Mononuclear cell (primary cell): ENCODE results near the gene PDGFB. TPM values are rescaled to one million over a fixed set of nuclear protein-coding genes. Genes with fewer than 3 reads are reported as not detected.

Experiments used
- H3K27me3 ChIP-seq: 2 replicates; pipeline ENCODE4 v1.6.0; 2011; ENCODE audit warnings: low read length, control low read depth; ENCODE audit not compliant: insufficient read depth
- H3K4me1 ChIP-seq: 2 replicates; pipeline ENCODE4 v1.5.1; 2011; ENCODE audit warnings: mild to moderate bottlenecking, low read length, control low read depth; ENCODE audit not compliant: insufficient read depth
- H3K4me3 ChIP-seq: 2 replicates; pipeline ENCODE4 v1.5.1; 2011; ENCODE audit warnings: mild to moderate bottlenecking, low read length, moderate library complexity
- H3K9me3 ChIP-seq: 2 replicates; pipeline ENCODE4 v1.5.1; 2011; ENCODE audit warnings: low read depth, mild to moderate bottlenecking, control low read depth, low read length
- total RNA-seq: library from RNA; depleted of rRNA; stranded (reverse); fragments of >200 nt; gene quantifications from one replicate; pipeline ENCODE4 v1.2.3, GENCODE V29; 2012

Gene PDGFB
- total RNA-seq, 1 donor, result 1.2 TPM

DNA sequence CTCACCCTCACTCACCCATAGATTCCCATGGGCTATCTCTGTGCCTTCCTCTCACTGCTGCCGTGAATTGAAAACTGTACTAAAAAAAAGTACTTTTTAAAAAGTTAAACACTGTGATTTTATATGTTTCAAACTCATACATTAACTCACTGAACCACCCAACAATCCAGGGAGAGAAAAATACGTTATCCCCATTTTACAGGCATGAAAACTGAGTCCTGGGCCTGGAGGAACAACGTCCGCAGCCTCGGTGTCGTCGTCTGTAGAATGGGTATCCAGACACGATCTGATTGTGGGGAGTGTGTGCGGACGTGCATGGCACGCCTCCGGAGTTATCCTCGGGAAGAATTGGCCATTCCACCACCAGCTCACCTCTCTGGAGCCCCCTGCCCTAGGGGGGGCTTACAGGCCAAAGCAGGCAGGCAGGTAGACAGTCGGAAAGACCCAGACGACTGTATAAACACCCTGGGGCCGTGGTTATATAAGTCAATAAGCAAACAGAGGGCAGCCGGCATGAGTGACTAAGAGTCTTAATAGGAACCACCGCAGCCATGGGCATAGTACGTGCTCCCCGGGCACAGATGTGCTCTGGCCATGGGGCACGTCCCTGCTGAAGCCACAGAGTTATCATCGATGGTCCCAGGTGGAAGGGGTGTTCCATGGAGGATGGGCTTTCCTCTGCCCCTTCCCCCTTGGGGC, 7.1 kb upstream of the PDGFB start:
- Histone ChIP-seq H3K4me3 (no peak overlapping the region), H3K4me1 (peaks cover 12% of the 10 kb centered on the region), H3K27me3 (peaks cover 21% of the 10 kb centered on the region), H3K9me3 (no peaks in the 10 kb centered on the region)

DNA sequence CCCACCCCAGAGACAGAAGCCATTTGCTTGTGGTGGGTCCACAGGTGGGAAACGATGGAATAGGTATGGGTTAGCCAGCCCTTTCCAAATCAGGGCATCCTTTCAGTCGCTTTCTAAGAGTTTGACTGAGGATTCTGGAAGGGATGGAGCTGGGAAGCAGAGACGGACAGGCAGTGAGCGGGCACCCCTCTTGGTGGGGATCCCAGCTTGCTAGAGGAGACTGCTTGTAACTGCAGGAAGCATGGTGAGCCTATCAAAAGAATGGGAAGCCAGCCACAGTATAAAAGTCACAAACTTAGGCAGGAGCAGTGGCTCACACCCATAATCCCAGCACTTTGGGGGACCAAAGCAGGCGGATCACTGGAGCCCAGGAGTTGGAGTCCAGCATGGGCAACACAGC, 6.1 kb upstream of the PDGFB start:
- H3K4me3 ChIP-seq, result no peak overlapping the region
- peaks cover 32% of the 10 kb centered on the region for H3K27me3 ChIP-seq
- H3K9me3 ChIP-seq, result no peaks in the 10 kb centered on the region
- H3K4me1 ChIP-seq, result peaks cover 12% of the 10 kb centered on the region

DNA sequence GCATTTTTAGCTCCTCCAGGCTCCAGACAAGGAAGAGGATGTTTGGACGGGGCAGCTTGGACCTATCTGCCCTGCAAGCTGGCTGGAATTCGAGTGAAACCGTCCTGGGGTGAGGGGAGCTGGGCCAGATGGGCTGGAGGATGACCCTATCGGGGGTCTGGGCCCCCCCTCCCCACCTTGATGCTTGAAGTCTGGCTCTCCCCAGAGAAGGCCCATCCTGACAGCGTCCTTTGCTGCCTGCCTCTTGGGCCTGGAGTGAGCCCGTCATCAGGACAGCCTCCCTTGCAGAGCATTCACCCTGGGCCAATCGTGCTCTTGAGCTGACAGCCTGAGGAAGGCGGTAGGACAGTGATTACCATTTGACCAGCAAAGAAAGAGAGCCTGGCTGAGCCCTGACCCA, 5.3 kb upstream of the PDGFB start:
- H3K27me3 ChIP-seq, result peaks cover 39% of the 10 kb centered on the region
- no peak overlapping the region for H3K4me3 ChIP-seq
- H3K9me3 ChIP-seq, result no peaks in the 10 kb centered on the region
- H3K4me1 ChIP-seq, result peaks cover 14% of the 10 kb centered on the region

DNA sequence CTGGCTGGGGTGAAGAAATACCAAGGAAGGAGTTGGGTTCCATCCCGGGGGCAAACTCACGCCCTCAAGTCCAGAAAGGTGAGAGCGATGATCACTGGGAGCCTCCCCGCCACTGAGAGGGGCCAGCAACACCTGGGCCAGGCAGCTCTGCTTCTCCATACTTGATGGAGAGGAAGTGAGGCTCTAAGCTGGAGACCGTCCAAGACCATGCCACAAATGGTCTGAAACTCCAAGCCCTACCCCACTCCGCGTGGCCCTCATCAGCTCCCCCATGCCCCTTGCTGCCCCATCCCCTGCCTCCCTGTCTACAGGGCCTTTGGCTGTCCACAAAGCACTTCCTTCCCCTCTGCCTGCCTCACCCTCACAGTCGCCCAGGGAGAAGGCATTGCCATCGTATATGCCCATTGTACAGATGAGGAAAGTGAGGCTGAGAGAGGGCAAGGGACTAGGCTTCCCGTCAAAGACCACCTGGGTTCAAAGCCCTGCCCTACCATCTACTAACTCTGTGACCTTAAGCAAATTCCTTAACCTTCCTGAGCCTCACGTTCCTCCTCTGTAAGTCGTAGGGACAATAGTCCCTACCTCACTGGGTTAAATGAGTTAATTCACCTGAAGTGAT, 4.4 kb upstream of the PDGFB start:
- peaks cover 42% of the 10 kb centered on the region for H3K27me3 ChIP-seq
- peaks cover 9% of the 10 kb centered on the region for H3K4me1 ChIP-seq
- H3K4me3 ChIP-seq, result no peak overlapping the region
- no peaks in the 10 kb centered on the region for H3K9me3 ChIP-seq

DNA sequence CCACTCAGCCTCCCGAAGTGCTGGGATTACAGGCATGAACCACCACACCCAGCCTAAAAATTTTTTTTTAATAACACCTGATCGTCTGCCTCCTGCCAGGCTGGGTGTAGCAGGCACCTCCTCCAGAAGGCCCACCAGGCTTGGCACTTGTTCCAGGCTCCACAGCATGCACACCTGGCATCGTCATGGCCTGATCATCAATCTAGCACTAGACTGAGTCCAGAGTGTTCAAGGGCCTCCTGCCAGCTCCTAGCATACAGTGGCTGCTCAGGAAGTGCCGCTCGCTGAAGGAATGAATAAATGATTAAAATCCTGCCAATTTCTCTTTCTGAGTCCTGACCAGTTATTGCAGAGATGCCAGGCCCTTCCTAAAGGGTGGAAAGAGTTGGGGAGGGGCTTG, 3.5 kb upstream of the PDGFB start:
- Histone ChIP-seq H3K9me3 (no peaks in the 10 kb centered on the region), H3K27me3 (peaks cover 39% of the 10 kb centered on the region), H3K4me1 (peaks cover 15% of the 10 kb centered on the region), H3K4me3 (no peak overlapping the region)

DNA sequence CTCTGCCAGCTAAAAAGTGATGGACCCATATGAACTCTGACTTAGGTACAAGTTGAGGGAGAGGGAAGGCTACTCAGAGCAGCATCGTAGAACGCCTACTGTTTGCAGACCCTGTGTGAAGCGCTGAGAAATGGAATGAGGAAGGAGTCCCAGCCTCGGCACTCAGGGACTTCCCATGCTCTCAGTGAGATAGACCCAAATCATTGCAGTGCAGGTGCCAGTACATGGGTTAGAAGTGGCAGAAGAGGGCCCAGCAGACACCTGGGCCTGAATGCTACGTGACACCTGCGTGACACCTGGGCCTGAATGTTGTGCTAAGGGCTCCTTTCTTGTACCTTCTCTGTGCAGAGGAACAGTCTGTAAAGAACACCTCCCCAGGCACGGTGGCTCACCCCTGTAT, 2.6 kb upstream of the PDGFB start:
- peaks cover 23% of the 10 kb centered on the region for H3K4me1 ChIP-seq
- no peak overlapping the region for H3K4me3 ChIP-seq
- H3K9me3 ChIP-seq, result no peaks in the 10 kb centered on the region
- peaks cover 40% of the 10 kb centered on the region for H3K27me3 ChIP-seq

DNA sequence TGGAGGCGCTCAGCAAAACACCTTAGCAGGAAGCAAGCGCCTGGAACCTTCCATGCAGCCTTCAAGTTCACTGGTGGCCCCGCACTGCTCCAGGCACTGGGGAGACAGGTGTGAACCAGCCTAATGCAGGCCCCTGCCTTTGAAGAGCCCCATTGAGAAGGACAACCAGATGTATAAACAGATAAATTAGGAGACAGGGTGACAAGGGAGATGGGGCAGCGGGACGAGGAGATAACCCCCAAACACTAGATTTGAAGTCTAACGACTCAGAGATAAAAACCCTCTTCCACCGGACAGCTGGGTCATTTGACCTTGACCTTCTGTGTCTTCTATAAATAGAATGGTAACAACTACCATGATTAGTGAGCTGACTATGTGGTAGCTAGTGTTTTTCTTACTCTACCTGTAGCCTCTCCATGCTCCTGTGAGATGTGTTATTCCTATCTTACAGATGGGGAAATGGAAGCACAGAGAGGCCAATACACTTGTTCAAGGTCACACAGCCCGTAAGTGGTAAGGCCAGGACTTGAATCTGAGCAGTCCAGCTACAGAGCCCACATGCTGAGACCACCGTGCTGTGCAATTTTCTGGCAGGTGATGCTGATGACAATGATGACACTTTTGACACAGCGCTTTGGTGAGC, 2.0 kb upstream of the PDGFB start:
- H3K9me3 ChIP-seq, result no peaks in the 10 kb centered on the region
- peaks cover 27% of the 10 kb centered on the region for H3K4me1 ChIP-seq
- peaks cover 39% of the 10 kb centered on the region for H3K27me3 ChIP-seq
- H3K4me3 ChIP-seq, result no peak overlapping the region

DNA sequence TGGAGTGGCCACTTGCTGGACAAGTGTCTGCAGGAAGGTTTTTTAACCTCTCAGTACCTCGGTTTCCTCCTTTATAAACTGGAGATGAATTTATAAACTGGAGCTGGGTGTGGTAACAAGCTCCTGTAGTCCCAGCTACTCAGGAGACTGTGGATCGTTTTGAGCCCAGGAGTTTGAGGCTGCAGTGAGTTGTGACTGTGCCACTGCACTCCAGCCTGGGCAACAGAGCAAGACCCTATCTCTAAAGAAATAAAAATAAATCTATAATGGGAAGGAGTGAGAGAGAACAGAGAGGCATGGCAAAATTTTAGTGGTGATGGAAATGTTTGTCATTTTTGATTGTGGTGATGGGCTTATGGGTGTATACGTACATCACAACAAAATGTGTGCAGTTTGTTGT, 1.4 kb upstream of the PDGFB start:
- no peaks in the 10 kb centered on the region for H3K9me3 ChIP-seq
- H3K27me3 ChIP-seq, result peaks cover 43% of the 10 kb centered on the region
- H3K4me3 ChIP-seq, result no peak overlapping the region
- peaks cover 33% of the 10 kb centered on the region for H3K4me1 ChIP-seq

DNA sequence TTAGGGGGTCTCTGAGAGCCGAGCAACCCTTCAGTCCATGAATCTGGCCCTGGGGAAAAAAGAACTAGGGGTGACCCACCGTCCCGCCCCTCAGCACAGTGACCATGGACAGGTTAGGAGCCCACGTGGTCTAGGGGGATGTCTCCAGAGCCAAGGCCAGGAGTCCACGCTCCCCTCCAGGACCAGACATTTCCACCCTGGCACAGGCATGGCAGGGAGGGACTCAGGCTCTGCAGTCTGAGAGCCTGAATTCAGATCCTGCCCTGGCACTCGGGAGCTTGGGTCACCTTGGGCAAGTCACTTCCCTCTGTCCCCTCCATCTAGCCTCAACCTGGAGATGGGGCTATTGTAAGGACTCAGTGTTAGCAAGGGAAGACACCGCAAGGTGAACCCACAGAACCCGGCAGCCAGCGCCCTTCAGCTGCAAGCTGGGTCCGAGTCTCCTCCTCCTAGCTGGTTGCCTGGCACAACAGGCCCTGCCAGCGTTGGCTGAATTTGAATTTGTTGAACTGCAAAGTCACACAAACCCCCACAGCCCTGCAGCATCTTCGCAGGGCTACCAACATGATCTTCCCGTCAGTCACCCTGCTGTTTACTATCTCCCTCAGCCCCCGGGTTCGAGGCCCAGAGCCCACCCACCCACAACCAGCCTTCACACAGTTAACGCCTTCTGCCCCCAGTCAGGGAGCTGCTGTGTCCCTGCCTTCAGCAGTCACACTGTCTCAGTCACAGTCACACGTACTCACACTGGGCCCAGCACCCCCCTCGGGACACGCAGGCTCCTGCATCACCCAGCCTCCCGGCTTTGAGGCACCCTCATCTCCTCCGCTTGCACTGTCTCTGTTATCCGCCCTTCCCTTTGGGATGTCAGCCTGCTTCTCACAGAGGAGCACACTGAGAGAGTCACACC, 603 bp upstream of the PDGFB start:
- no peak overlapping the region for H3K4me3 ChIP-seq
- H3K27me3 ChIP-seq, result peaks cover 49% of the 10 kb centered on the region
- H3K9me3 ChIP-seq, result no peaks in the 10 kb centered on the region
- H3K4me1 ChIP-seq, result peaks cover 37% of the 10 kb centered on the region

DNA sequence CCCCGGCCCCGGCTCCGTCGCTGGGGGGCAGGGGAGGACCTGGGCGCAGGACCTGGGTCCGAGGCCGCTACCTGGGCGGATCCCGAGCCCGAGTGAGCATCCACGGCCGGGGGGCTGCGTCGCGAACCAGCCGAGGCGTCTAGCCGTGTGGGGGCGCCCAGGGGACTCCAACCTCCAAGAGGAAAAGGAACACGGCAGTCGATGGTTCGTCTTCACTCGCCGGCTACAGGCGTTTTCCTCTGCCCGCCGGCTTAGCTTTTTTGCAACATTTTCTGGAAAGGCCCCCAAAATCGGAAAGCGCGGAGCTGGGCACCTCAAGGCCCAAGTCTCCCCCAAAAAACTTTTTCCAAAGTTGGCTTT, 666 bp downstream of the PDGFB start:
- peak overlapping the region; percentile 6 for H3K4me3 ChIP-seq
- peaks cover 49% of the 10 kb centered on the region for H3K27me3 ChIP-seq
- no peaks in the 10 kb centered on the region for H3K9me3 ChIP-seq
- H3K4me1 ChIP-seq, result peaks cover 43% of the 10 kb centered on the region

DNA sequence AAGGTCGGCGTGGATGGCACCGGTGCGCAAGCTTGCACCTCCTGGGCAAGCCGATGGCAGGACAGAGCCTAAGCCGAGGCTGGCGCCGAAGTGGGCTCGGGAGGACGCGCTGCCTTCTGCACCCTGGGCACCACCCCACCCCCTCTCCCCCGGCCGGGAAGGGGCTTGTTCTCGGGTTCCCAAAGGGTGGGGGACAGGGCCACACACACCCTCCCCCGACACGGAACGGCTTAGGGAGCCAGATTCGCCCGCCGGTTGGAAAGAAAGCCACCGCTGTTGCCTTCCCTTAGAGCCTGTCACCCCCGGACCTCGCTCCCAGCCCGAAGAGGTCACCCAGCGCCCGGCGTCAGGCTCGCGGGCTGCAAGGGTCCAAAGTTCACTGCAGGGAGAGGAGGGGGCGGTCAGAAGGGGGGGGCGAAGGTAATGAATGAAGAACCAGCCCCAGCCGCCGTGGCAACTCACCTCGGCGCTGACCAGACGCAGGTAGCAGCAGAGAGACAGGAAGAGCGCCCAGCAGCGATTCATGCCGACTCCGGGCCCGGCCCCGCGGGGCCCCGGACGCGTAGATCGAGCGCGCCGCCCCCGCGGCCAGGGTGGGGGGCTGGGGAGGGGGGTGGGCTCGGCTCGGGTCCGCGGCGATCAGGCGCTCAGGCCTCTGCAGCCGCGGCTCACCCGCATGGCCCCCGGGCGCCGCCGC, 1.2 kb downstream of the PDGFB start:
- H3K4me1 ChIP-seq, result peaks cover 43% of the 10 kb centered on the region
- no peaks in the 10 kb centered on the region for H3K9me3 ChIP-seq
- peak overlapping the region; percentile 18 for H3K4me3 ChIP-seq
- peaks cover 52% of the 10 kb centered on the region for H3K27me3 ChIP-seq

DNA sequence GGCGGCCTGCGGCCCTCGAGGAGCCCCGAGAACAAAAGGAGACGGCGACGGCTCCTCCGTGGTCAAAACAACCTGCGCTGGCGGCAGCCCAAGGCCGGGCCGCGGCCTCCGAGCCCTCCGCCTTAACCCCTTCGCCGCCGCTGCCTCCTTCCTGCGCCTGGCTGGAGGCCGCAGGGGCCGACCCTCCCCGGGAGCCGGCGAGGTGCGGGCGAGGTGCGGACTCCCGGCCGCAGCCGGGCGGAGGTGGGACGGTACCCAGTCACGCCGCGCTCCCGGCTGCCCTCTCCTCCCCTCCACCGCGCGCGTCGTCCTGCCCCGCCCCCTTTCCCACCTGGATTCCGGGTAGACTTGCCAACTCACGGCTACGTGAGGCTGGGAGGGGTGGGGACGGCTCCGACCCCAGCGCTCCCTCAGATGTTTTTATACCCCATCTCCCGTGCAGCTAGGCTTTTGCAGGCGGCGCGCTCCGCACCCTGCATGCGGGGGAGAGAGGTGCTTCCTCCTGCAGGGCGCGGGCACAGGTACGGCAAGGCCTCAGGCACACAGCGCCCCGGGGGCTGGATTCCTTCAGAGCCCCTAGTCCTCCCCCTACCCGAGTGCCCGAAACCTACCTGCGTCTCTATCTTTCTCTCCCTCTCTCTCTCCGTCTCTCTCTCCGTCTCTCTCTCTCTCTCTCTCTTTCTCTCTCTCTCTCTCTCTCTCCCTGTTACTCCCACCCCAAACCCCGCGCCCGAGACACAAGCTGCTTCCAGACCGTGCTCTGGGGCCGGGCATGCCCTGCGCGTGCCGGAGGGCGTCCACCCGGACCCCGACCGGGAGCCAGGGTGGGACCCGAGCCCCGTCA, 2.0 kb downstream of the PDGFB start:
- peaks cover 44% of the 10 kb centered on the region for H3K4me1 ChIP-seq
- H3K27me3 ChIP-seq, result peaks cover 57% of the 10 kb centered on the region
- H3K4me3 ChIP-seq, result peak overlapping the region; percentile 18
- H3K9me3 ChIP-seq, result no peaks in the 10 kb centered on the region

DNA sequence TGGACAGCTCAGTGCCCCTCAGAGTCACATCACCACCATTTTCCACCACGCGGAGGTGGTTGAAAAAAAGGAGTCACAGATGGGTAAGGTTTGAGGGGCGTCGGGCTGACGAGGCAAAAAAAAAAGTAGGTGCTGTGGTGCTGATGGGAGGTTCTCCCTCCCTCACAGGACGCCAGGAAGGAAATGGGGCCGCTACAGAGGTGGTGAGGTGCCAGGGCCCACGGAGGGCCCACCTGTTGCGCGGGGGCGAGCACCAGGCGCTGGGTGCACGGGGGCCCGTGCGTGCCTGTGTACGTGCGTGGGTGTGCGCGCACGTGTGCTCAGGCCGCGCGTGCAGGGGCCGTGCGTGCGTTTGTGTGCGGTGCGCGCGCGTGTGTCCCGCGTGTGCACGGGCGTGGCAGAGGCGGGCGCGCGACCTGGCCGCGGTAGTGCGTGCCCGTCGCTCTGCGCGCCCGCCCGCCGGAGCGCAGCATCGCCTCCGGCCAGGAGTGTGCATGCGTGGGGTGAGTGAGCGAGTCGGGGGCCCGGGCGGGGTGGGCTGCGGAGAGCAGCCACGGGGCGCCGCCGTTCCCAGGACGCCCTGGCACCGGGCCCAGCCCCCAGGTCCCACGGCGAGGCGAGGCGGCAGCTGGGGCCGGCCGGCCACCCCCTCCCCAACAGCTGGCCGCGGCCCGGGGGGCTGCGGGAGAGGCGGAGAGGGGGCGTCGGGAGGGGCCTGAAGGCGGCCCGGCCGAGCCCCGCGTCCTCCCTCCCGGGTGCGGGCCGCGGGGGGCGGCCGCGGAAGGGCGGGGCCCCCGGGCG, 2.8 kb downstream of the PDGFB start:
- Histone ChIP-seq H3K27me3 (peaks cover 60% of the 10 kb centered on the region), H3K4me1 (peaks cover 52% of the 10 kb centered on the region), H3K9me3 (no peaks in the 10 kb centered on the region), H3K4me3 (peak overlapping the region; percentile 18)
